ENCODE results near the gene SLN. TPM values are rescaled to one million over a fixed set of nuclear protein-coding genes. Genes with fewer than 3 reads are reported as not detected.

Gene SLN
- total RNA-seq, 4 donors from 2014 or later = 2.1 to 2.8 TPM; not detected in 2

GRCh38 chr11:107661656-107662055, 50.2 kb downstream of the SLN start:
- TF ChIP-seq POLR2A (IDR thresholded peaks at IDR 0.05) (no peak), CTCF (IDR thresholded peaks at IDR 0.05) (no peak)
- WGBS, 2 donors = 71 to 82% methylated on average over 1 of the region's 1 CpG
- intact Hi-C loops (cut with DNase I; ENCODE audit: low total_unique reads) = no loop called here
- DNase-seq (ENCODE audit: low spot score in 2 of 2) = no peak
- no peak overlapping the region for H3K4me3 ChIP-seq (ENCODE audit: low read depth, poor library complexity, severe bottlenecking)

- DNase-seq (ENCODE audit: low spot score in 2 of 2) = no peak
- TF ChIP-seq CTCF (IDR thresholded peaks at IDR 0.05) = no peak
- no peak for TF ChIP-seq POLR2A (IDR thresholded peaks at IDR 0.05)
- 90 to 91% methylated on average over 3 of the region's 3 CpGs for WGBS, 2 donors
- no peak overlapping the region for H3K4me3 ChIP-seq (ENCODE audit: low read depth, poor library complexity, severe bottlenecking)
- intact Hi-C loops (cut with DNase I; ENCODE audit: low total_unique reads) = no loop called here
These were observed 51.8 kb downstream of the SLN start for GRCh38 chr11:107660066-107660465.

GRCh38 chr11:107659310-107659709, 52.5 kb downstream of the SLN start:
- no peak for DNase-seq (ENCODE audit: low spot score in 2 of 2)
- TF ChIP-seq POLR2A (IDR thresholded peaks at IDR 0.05) = no peak
- TF ChIP-seq CTCF (IDR thresholded peaks at IDR 0.05) = no peak
- intact Hi-C loops (cut with DNase I; ENCODE audit: low total_unique reads) = loop anchor here (5.0 kb wide), 1 partner anchor 812 kb away; no protein-coding TSS in a partner anchor
- no peak overlapping the region for H3K4me3 ChIP-seq (ENCODE audit: low read depth, poor library complexity, severe bottlenecking)

Other genes starting within 250 kb of the SLN start
- gene ALKBH8, start 146.3 kb downstream of the SLN start, total RNA-seq = 10 to 100 TPM in 1 of 4 donors, 1 to 10 TPM in 3; 5.6 to 14.5 (median 9.2) TPM
- 100 to 1,000 TPM in 1 of 4 donors, 10 to 100 TPM in 3; 48.2 to 164 (median 72.3) TPM for gene ELMOD1, start 120.9 kb downstream of the SLN start, total RNA-seq
- gene SLC35F2, start 146.7 kb upstream of the SLN start, total RNA-seq = 10 to 100 TPM; 32.7 to 51.7 (median 42.0) TPM
- under 1 TPM in 1 of 4 donors, not detected in 3; 0.19 TPM for gene RAB39A, start 216.4 kb upstream of the SLN start, total RNA-seq